Measurements from ENCODE around the gene TPP2.

TPP2 gene

DNA sequence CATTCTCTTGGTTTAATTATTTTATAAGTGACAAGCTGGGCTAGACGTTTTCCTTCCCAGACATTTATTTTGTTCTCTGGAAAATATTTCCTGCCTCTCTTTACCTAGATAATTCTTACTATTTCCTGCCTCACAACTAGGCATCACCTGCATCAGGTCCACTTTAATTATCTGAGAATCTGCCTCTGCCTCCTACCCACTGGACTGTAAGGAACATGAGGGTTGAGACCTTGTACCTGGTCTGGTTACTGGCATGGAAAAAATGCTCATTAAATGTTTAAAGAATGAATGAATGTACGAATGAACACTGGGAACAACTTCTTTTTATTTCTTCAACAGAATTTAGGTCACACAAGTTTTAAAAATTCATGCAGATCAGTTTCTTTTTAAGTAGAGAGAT, 111.4 kb downstream of the TPP2 start:
- H3K9ac ChIP-seq = no peak overlapping the region
- H3K27me3 ChIP-seq = no peaks in the 10 kb centered on the region
- no peaks in the 10 kb centered on the region for H4K20me1 ChIP-seq
- no peaks in the 10 kb centered on the region for H3K36me3 ChIP-seq
- H3K4me2 ChIP-seq = no peak overlapping the region
- no peak overlapping the region for H3K27ac ChIP-seq
- H3K4me1 ChIP-seq = no peaks in the 10 kb centered on the region
- peaks cover 16% of the 10 kb centered on the region; the same call in 1 of the 2 replicates for H3K9me3 ChIP-seq
- TF ChIP-seq Cebpa-rat (IDR thresholded peaks at IDR 0.05) = no peak
- no peak overlapping the region for H3K4me3 ChIP-seq

DNA sequence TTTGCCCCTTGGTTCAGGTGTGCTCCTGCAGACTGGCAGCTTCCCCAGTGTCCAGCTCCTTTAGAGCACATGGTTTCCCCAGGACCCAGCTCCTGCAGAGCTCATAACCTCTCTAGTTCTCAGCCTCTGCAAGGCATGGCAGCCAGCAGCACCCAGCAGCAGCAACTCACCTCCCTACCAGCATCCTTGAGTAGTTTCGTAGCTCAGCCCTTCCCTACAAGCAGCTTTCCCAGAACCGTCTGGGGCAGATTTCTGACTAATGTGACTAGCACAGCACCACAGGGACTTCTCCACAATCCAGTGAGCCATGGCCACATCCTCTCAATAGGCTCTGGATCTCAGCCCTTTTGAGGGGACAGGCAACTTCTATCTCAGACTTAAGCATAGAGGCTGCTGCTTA, 112.2 kb downstream of the TPP2 start:
- H3K4me2 ChIP-seq = no peak overlapping the region
- no peak for TF ChIP-seq Cebpa-rat (IDR thresholded peaks at IDR 0.05)

GRCh38 chr13:102709536-102709935, 112.8 kb downstream of the TPP2 start:
- H3K4me3 ChIP-seq = no peak overlapping the region
- H3K27me3 ChIP-seq = no peaks in the 10 kb centered on the region
- H3K4me1 ChIP-seq = no peaks in the 10 kb centered on the region
- no peak overlapping the region for H3K4me2 ChIP-seq
- H3K9me3 ChIP-seq = peaks cover 16% of the 10 kb centered on the region; the same call in 1 of the 2 replicates
- no peaks in the 10 kb centered on the region for H3K36me3 ChIP-seq
- H3K9ac ChIP-seq = no peak overlapping the region
- no peak for TF ChIP-seq Cebpa-rat (IDR thresholded peaks at IDR 0.05)
- no peak overlapping the region for H3K27ac ChIP-seq
- no peaks in the 10 kb centered on the region for H4K20me1 ChIP-seq

More for the DNA sequence above, 112.2 kb downstream of the TPP2 start:
- H3K9me3 ChIP-seq = peaks cover 16% of the 10 kb centered on the region; the same call in 1 of the 2 replicates
- no peaks in the 10 kb centered on the region for H3K36me3 ChIP-seq
- no peaks in the 10 kb centered on the region for H3K27me3 ChIP-seq
- H3K27ac ChIP-seq = no peak overlapping the region
- H3K4me3 ChIP-seq = no peak overlapping the region
- H3K4me1 ChIP-seq = no peaks in the 10 kb centered on the region
- H3K9ac ChIP-seq = no peak overlapping the region
- no peaks in the 10 kb centered on the region for H4K20me1 ChIP-seq

GRCh38 chr13:102710261-102710679, 113.5 kb downstream of the TPP2 start:
- H3K27ac ChIP-seq = no peak overlapping the region
- no peak overlapping the region for H3K4me3 ChIP-seq
- no peaks in the 10 kb centered on the region for H3K27me3 ChIP-seq
- TF ChIP-seq Cebpa-rat (IDR thresholded peaks at IDR 0.05) = no peak
- no peaks in the 10 kb centered on the region for H3K36me3 ChIP-seq
- H3K9me3 ChIP-seq = peaks cover 16% of the 10 kb centered on the region; the same call in 1 of the 2 replicates
- no peaks in the 10 kb centered on the region for H4K20me1 ChIP-seq
- H3K4me1 ChIP-seq = peaks cover 4% of the 10 kb centered on the region
- no peak overlapping the region for H3K9ac ChIP-seq
- H3K4me2 ChIP-seq = no peak overlapping the region

GRCh38 chr13:102715447-102715846, 118.7 kb downstream of the TPP2 start:
- no peaks in the 10 kb centered on the region for H3K27me3 ChIP-seq
- H3K4me3 ChIP-seq = no peak overlapping the region
- no peaks in the 10 kb centered on the region for H4K20me1 ChIP-seq
- H3K9ac ChIP-seq = no peak overlapping the region
- H3K36me3 ChIP-seq = no peaks in the 10 kb centered on the region
- peak overlapping the region; percentile 41 for H3K4me2 ChIP-seq
- no peak overlapping the region for H3K27ac ChIP-seq
- peaks cover 5% of the 10 kb centered on the region; the same call in 1 of the 2 replicates for H3K9me3 ChIP-seq
- TF ChIP-seq Cebpa-rat (IDR thresholded peaks at IDR 0.05) = no peak
- peaks cover 8% of the 10 kb centered on the region for H3K4me1 ChIP-seq

- Histone ChIP-seq H3K4me3 (no peak overlapping the region), H3K4me1 (peaks cover 8% of the 10 kb centered on the region), H4K20me1 (no peaks in the 10 kb centered on the region), H3K27ac (no peak overlapping the region), H3K9ac (no peak overlapping the region), H3K4me2 (no peak overlapping the region), H3K36me3 (no peaks in the 10 kb centered on the region), H3K27me3 (no peaks in the 10 kb centered on the region), H3K9me3 (peaks cover 5% of the 10 kb centered on the region; the same call in 1 of the 2 replicates)
- TF ChIP-seq Cebpa-rat (IDR thresholded peaks at IDR 0.05) = no peak
Measured at GRCh38 chr13:102718746-102719145, 122.0 kb downstream of the TPP2 start.

DNA sequence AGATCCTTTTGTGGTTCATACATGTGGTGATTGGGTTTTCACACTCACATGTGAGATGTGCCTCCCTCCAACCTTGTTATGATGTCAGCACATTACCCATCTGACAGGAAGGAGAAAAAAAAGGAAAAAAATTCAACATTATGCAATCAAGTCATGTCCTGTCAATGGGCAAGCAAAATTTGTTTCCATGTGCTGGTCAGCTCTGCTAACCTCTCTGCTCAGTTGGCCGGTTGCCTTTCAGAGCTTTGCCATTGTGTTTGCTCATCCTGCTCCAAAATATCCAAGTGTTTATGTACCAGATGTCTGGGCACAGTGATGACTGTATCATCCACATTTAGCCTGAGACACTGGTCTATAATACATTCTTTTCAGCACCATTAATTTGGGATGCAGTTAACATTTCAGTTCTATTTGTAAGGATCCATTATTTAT, 125.0 kb downstream of the TPP2 start:
- TF ChIP-seq Cebpa-rat (IDR thresholded peaks at IDR 0.05) = no peak
- Histone ChIP-seq H3K27ac (no peak overlapping the region), H3K36me3 (no peaks in the 10 kb centered on the region), H3K4me3 (no peak overlapping the region), H3K27me3 (no peaks in the 10 kb centered on the region), H3K9me3 (no peaks in the 10 kb centered on the region), H4K20me1 (no peaks in the 10 kb centered on the region), H3K9ac (no peak overlapping the region), H3K4me1 (no peaks in the 10 kb centered on the region), H3K4me2 (no peak overlapping the region)

DNA sequence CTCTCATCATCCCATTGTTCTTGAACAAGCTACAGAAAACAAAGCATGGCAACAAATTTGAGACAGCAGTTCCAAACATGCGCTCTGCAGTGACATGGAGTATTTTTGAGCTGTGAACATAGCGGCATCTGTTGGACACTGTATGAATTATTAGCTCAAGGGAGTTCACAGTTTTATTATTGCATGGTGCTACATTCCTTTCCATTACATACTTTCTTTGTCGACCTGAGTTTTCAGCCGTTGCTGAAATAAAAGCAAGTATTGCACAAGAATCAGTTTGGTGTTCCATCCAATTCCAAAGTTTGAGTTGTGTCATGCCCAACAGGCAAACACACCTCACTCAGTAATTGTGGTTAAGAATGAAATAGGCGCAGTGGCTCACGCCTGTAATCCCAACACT, 128.1 kb downstream of the TPP2 start:
- H3K9me3 ChIP-seq = no peaks in the 10 kb centered on the region
- no peaks in the 10 kb centered on the region for H4K20me1 ChIP-seq
- TF ChIP-seq Cebpa-rat (IDR thresholded peaks at IDR 0.05) = no peak; the same call in 1 of the 2 replicates

DNA sequence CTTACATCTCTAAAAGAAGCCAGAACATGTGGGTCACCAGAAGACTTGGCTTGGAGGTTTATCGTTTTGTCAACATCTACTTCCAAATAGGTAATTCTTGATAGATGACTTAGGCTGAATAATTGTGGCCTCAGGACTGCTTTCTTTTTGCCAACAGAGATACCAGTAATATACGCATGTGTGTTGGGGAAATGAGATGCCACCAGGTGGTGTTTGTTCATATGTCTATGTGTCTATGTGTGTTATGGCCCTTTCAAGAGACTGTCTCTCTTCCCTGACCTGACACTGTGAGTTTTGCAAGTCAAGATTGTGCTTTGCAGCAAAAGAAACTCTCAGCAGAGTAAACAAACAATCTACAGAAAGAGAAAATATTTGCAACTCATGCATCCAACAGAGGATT, 129.6 kb downstream of the TPP2 start:
- Histone ChIP-seq H3K9me3 (no peaks in the 10 kb centered on the region), H3K4me3 (no peak overlapping the region), H3K27me3 (no peaks in the 10 kb centered on the region), H3K27ac (no peak overlapping the region), H4K20me1 (no peaks in the 10 kb centered on the region), H3K4me2 (no peak overlapping the region), H3K9ac (no peak overlapping the region), H3K4me1 (no peaks in the 10 kb centered on the region), H3K36me3 (no peaks in the 10 kb centered on the region)
- TF ChIP-seq Cebpa-rat (IDR thresholded peaks at IDR 0.05) = no peak

More for the DNA sequence above, 128.1 kb downstream of the TPP2 start:
- H3K9ac ChIP-seq = no peak overlapping the region
- H3K27me3 ChIP-seq = no peaks in the 10 kb centered on the region
- H3K27ac ChIP-seq = no peak overlapping the region
- no peaks in the 10 kb centered on the region for H3K4me1 ChIP-seq
- no peaks in the 10 kb centered on the region for H3K36me3 ChIP-seq
- no peak overlapping the region for H3K4me3 ChIP-seq
- no peak overlapping the region for H3K4me2 ChIP-seq
